ENCODE results near the gene GCLC.

DNA sequence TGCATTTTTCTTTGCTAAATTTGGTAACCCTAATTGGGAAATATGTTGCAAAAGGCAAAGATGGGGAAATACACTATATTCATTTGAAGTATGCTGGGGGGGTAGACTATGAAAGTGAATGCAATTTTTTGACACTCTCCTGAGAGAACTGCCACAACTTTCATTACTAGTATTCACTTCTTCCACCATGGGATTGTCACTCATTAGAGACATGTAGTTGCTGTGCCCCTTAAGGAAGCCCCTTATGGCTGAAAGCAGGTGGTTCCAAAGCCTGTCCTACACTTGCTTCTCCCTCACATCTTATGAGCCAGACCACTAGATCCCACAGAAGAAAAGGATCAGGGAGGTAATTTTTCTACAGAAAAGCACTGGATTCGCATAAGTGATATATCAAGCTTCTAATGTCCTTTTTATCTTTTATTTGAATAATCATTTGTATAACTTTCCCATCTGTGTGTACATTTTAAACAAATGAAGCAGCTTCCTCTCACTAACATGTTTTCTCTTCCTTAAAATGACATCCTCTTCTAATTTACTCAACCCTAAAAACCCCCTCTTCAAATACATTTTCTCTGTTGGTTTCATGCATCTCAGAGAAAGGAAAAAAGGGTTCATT is 83.8 kb downstream of the GCLC start:
- TF ChIP-seq, protein P1, sequence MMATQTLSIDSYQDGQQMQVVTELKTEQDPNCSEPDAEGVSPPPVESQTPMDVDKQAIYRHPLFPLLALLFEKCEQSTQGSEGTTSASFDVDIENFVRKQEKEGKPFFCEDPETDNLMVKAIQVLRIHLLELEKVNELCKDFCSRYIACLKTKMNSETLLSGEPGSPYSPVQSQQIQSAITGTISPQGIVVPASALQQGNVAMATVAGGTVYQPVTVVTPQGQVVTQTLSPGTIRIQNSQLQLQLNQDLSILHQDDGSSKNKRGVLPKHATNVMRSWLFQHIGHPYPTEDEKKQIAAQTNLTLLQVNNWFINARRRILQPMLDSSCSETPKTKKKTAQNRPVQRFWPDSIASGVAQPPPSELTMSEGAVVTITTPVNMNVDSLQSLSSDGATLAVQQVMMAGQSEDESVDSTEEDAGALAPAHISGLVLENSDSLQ (IDR thresholded peaks at IDR 0.05): no peak
- TF ChIP-seq L3MBTL2 (conservative IDR thresholded peaks at IDR 0.05) (no peak), ARNT (IDR thresholded peaks at IDR 0.05) (no peak), FOXK2 (IDR thresholded peaks at IDR 0.05) (no peak), ZNF384 (IDR thresholded peaks at IDR 0.05) (no peak), FOXA1 (IDR thresholded peaks at IDR 0.05) (no peak)
